CD8-positive, alpha-beta memory T cell (primary cell): Measurements from ENCODE around the gene BCL7A. TPM values are rescaled to one million over a fixed set of nuclear protein-coding genes. Genes with fewer than 3 reads are reported as not detected.
A peak's percentile ranks its signal among the peaks of the same experiment; 100 is the strongest.

Source experiments
- CTCF ChIA-PET: fragments of 350-600 bp; sonication (Branson Sonifier 250); formaldehyde crosslinking; loops from one replicate; lab custom pipeline; 2021; ENCODE audit warnings: antibody characterized with exemption; lab: Charles Lee
- POLR2A ChIA-PET: fragments of 350-600 bp; sonication (Branson Sonifier 250); formaldehyde crosslinking; loops from one replicate; lab custom pipeline; 2021; ENCODE audit warnings: antibody characterized with exemption; lab: Charles Lee
- DNase-seq, 5 donors: peaks; one replicate each; pipeline versions ENCODE4 v3.0.0 to v3.0.0-alpha.2; 2020 to 2022; ENCODE audit warnings: mixed read lengths in 1 of 5
- H3K27ac ChIP-seq: one replicate; pipeline ENCODE4 v1.7.0; 2013; ENCODE audit warnings: low read depth, mild to moderate bottlenecking, low read length, moderate library complexity
- H3K27me3 ChIP-seq: 2 replicates; pipeline ENCODE4 v1.7.0; 2013; ENCODE audit warnings: low read length, mild to moderate bottlenecking; ENCODE audit not compliant: insufficient read depth, poor library complexity, severe bottlenecking
- H3K36me3 ChIP-seq: 2 replicates; pipeline ENCODE4 v1.7.0; 2013; ENCODE audit warnings: mild to moderate bottlenecking, low read length, moderate library complexity; ENCODE audit not compliant: insufficient read depth
- H3K4me1 ChIP-seq: 2 replicates; pipeline ENCODE4 v1.7.0; 2013; ENCODE audit warnings: mild to moderate bottlenecking, low read length, moderate library complexity; ENCODE audit not compliant: insufficient read depth
- H3K4me3 ChIP-seq: 2 replicates; pipeline ENCODE4 v1.7.0; 2013; ENCODE audit warnings: mild to moderate bottlenecking, low read length
- H3K9me3 ChIP-seq: 2 replicates; pipeline ENCODE4 v1.7.0; 2013; ENCODE audit warnings: mild to moderate bottlenecking, low read length
- H3K27ac Mint-ChIP-seq, 8 donors: one replicate each; pipeline ENCODE4 v1.8.0; 2020 to 2021; ENCODE audit warnings: mixed read lengths in 8 of 8, mild to moderate bottlenecking in 6 of 8, inconsistent platforms in 3 of 8, moderate library complexity in 3 of 8
- H3K27me3 Mint-ChIP-seq, 2 donors: one replicate each; pipeline ENCODE4 v1.8.0; 2020 to 2021; ENCODE audit warnings: mixed read lengths in 2 of 2, mild to moderate bottlenecking in 1 of 2, moderate library complexity in 1 of 2
- H3K36me3 Mint-ChIP-seq, 3 donors: one replicate each; pipeline ENCODE4 v1.8.0; 2020 to 2021; ENCODE audit warnings: mixed read lengths in 3 of 3, inconsistent platforms in 1 of 3, mild to moderate bottlenecking in 1 of 3
- H3K4me1 Mint-ChIP-seq, 3 donors: one replicate each; pipeline ENCODE4 v1.8.0; 2020 to 2021; ENCODE audit warnings: mixed read lengths in 3 of 3, inconsistent platforms in 1 of 3, mild to moderate bottlenecking in 1 of 3
- H3K4me3 Mint-ChIP-seq, 7 donors: one replicate each; pipeline ENCODE4 v1.8.0; 2020 to 2021; ENCODE audit warnings: mixed read lengths in 7 of 7, mild to moderate bottlenecking in 6 of 7, moderate library complexity in 4 of 7, inconsistent platforms in 2 of 7
- H3K9me3 Mint-ChIP-seq, 5 donors: one replicate each; pipeline ENCODE4 v1.8.0; 2020 to 2022; ENCODE audit warnings: mixed read lengths in 5 of 5, mild to moderate bottlenecking in 3 of 5, moderate library complexity in 2 of 5, inconsistent platforms in 1 of 5
- polyA plus RNA-seq: library from polyadenylated mRNA; unstranded; fragments of 300-500 nt; fragmentation: Illumina TruSeq; gene quantifications from one replicate; pipeline ENCODE4 v1.2.3, GENCODE V29; 2021
- total RNA-seq, 2 experiments: library from RNA; stranded (reverse); gene quantifications; one replicate each; pipeline ENCODE4 v1.2.3, GENCODE V29; 2021

Gene BCL7A
- total and polyA plus RNA-seq, 3 experiments from 2014 or later = 2.5 to 3.3 (median 3.0) TPM

- Mint-ChIP-seq H3K27ac (no peak overlapping the region), H3K9me3 (no peaks in the 10 kb centered on the region), H3K36me3 (peaks cover 0 to 9% (median 0%) of the 10 kb centered on the region in 3 donors), H3K4me3 (no peak overlapping the region), H3K4me1 (no peaks in the 10 kb centered on the region), H3K27me3 (no peaks in the 10 kb centered on the region)
- Histone ChIP-seq H3K27ac (no peak overlapping the region), H3K9me3 (no peaks in the 10 kb centered on the region), H3K4me1 (no peaks in the 10 kb centered on the region), H3K4me3 (no peak overlapping the region), H3K36me3 (no peaks in the 10 kb centered on the region), H3K27me3 (no peaks in the 10 kb centered on the region)
- DNase-seq = no peak
- CTCF ChIA-PET = interaction anchor here (1.7 kb wide), 1 partner anchor 9 kb away, joined by 4 read pairs; no protein-coding TSS in a partner anchor
- POLR2A ChIA-PET = no interaction called here
Observed at GRCh38 chr12:122045262-122045661, 23.6 kb downstream of the BCL7A start.

GRCh38 chr12:122046145-122046544 is 24.5 kb downstream of the BCL7A start:
- no peaks in the 10 kb centered on the region for H3K4me1 Mint-ChIP-seq
- CTCF ChIA-PET = interaction anchor here (0.7 to 1.7 kb wide), 2 partner anchors 9 to 10 kb away, joined by 3 to 4 read pairs; no protein-coding TSS in a partner anchor
- H3K27me3 Mint-ChIP-seq = no peaks in the 10 kb centered on the region
- H3K4me3 ChIP-seq = no peak overlapping the region
- no peak overlapping the region for H3K27ac Mint-ChIP-seq
- POLR2A ChIA-PET = no interaction called here
- no peaks in the 10 kb centered on the region for H3K9me3 Mint-ChIP-seq
- no peak for DNase-seq
- no peaks in the 10 kb centered on the region for H3K27me3 ChIP-seq
- H3K36me3 ChIP-seq = no peaks in the 10 kb centered on the region
- H3K4me1 ChIP-seq = no peaks in the 10 kb centered on the region
- H3K9me3 ChIP-seq = no peaks in the 10 kb centered on the region
- no peak overlapping the region for H3K4me3 Mint-ChIP-seq
- no peak overlapping the region for H3K27ac ChIP-seq
- H3K36me3 Mint-ChIP-seq = peaks cover 0 to 9% (median 0%) of the 10 kb centered on the region in 3 donors

- POLR2A ChIA-PET = interaction anchor here (0.9 kb wide), 1 partner anchor 42 kb away, joined by 3 read pairs; no protein-coding TSS in a partner anchor
- Mint-ChIP-seq H3K27ac (no peak overlapping the region), H3K4me1 (no peaks in the 10 kb centered on the region), H3K27me3 (no peaks in the 10 kb centered on the region), H3K4me3 (no peak overlapping the region), H3K9me3 (no peaks in the 10 kb centered on the region), H3K36me3 (peaks cover 0 to 9% (median 0%) of the 10 kb centered on the region in 3 donors)
- H3K9me3 ChIP-seq = no peaks in the 10 kb centered on the region
- H3K36me3 ChIP-seq = no peaks in the 10 kb centered on the region
- no peaks in the 10 kb centered on the region for H3K27me3 ChIP-seq
- CTCF ChIA-PET = interaction anchor here (5.0 kb wide), 1 partner anchor 75 kb away, joined by 31 read pairs; no protein-coding TSS in a partner anchor
- peak in 1 of 5 donors; percentile 19 for DNase-seq
- H3K4me1 ChIP-seq = no peaks in the 10 kb centered on the region
- H3K4me3 ChIP-seq = no peak overlapping the region
- no peak overlapping the region for H3K27ac ChIP-seq
Observed at GRCh38 chr12:122048151-122048550, 26.5 kb downstream of the BCL7A start.

GRCh38 chr12:122049827-122050226 is 28.1 kb downstream of the BCL7A start:
- Histone ChIP-seq H3K27me3 (no peaks in the 10 kb centered on the region), H3K27ac (no peak overlapping the region), H3K4me1 (peaks cover 3% of the 10 kb centered on the region), H3K4me3 (no peak overlapping the region), H3K9me3 (no peaks in the 10 kb centered on the region), H3K36me3 (no peaks in the 10 kb centered on the region)
- peaks cover 0 to 6% (median 0%) of the 10 kb centered on the region in 3 donors for H3K36me3 Mint-ChIP-seq
- no peaks in the 10 kb centered on the region for H3K9me3 Mint-ChIP-seq
- POLR2A ChIA-PET = no interaction called here
- no peaks in the 10 kb centered on the region for H3K27me3 Mint-ChIP-seq
- no peak overlapping the region for H3K4me3 Mint-ChIP-seq
- CTCF ChIA-PET = interaction anchor here (5.0 kb wide), 1 partner anchor 73 kb away, joined by 31 read pairs; no protein-coding TSS in a partner anchor
- DNase-seq = no peak
- H3K27ac Mint-ChIP-seq = no peak overlapping the region
- peaks cover 0 to 7% (median 2%) of the 10 kb centered on the region in 3 donors for H3K4me1 Mint-ChIP-seq

GRCh38 chr12:122050706-122051105 is 29.0 kb downstream of the BCL7A start:
- H3K9me3 ChIP-seq = no peaks in the 10 kb centered on the region
- Mint-ChIP-seq H3K36me3 (peaks cover 0 to 3% (median 0%) of the 10 kb centered on the region in 3 donors), H3K27me3 (no peaks in the 10 kb centered on the region), H3K4me1 (peaks cover 0 to 7% (median 2%) of the 10 kb centered on the region in 3 donors), H3K27ac (no peak overlapping the region), H3K9me3 (no peaks in the 10 kb centered on the region), H3K4me3 (no peak overlapping the region)
- no peaks in the 10 kb centered on the region for H3K36me3 ChIP-seq
- POLR2A ChIA-PET = no interaction called here
- CTCF ChIA-PET = interaction anchor here (1.1 to 5.0 kb wide), 5 partner anchors 19 to 141 kb away, joined by 3 to 31 read pairs (median 3); no protein-coding TSS in a partner anchor
- no peak overlapping the region for H3K27ac ChIP-seq
- no peaks in the 10 kb centered on the region for H3K27me3 ChIP-seq
- peaks cover 3% of the 10 kb centered on the region for H3K4me1 ChIP-seq
- DNase-seq = no peak
- no peak overlapping the region for H3K4me3 ChIP-seq

GRCh38 chr12:122051231-122051876 is 29.7 kb downstream of the BCL7A start:
- H3K27me3 ChIP-seq = no peaks in the 10 kb centered on the region
- Mint-ChIP-seq H3K27ac (no peak overlapping the region), H3K36me3 (no peaks in the 10 kb centered on the region), H3K27me3 (no peaks in the 10 kb centered on the region), H3K9me3 (no peaks in the 10 kb centered on the region), H3K4me3 (no peak overlapping the region), H3K4me1 (peaks cover 0 to 7% (median 2%) of the 10 kb centered on the region in 3 donors)
- H3K36me3 ChIP-seq = no peaks in the 10 kb centered on the region
- ChIA-PET POLR2A (interaction anchor here (0.6 kb wide), 2 partner anchors 80 to 349 kb away, joined by 3 to 5 read pairs; no protein-coding TSS in a partner anchor), CTCF (interaction anchor here (0.6 to 5.0 kb wide), 6 partner anchors 18 to 140 kb away, joined by 3 to 31 read pairs (median 3); no protein-coding TSS in a partner anchor)
- DNase-seq = no peak
- H3K27ac ChIP-seq = no peak overlapping the region
- peaks cover 3% of the 10 kb centered on the region for H3K4me1 ChIP-seq
- H3K4me3 ChIP-seq = no peak overlapping the region
- no peaks in the 10 kb centered on the region for H3K9me3 ChIP-seq

GRCh38 chr12:122052285-122052684 is 30.6 kb downstream of the BCL7A start:
- peaks cover 3% of the 10 kb centered on the region for H3K4me1 ChIP-seq
- H3K4me3 Mint-ChIP-seq = no peak overlapping the region
- no peak overlapping the region for H3K27ac ChIP-seq
- no peak for DNase-seq
- H3K27me3 ChIP-seq = no peaks in the 10 kb centered on the region
- POLR2A ChIA-PET = interaction anchor here (0.6 kb wide), 2 partner anchors 79 to 348 kb away, joined by 3 to 5 read pairs; no protein-coding TSS in a partner anchor
- no peaks in the 10 kb centered on the region for H3K9me3 ChIP-seq
- CTCF ChIA-PET = interaction anchor here (1.3 to 5.0 kb wide), 4 partner anchors 17 to 139 kb away, joined by 3 to 31 read pairs (median 6); no protein-coding TSS in a partner anchor
- no peak overlapping the region for H3K27ac Mint-ChIP-seq
- H3K27me3 Mint-ChIP-seq = no peaks in the 10 kb centered on the region
- H3K36me3 Mint-ChIP-seq = no peaks in the 10 kb centered on the region
- no peaks in the 10 kb centered on the region for H3K9me3 Mint-ChIP-seq
- H3K36me3 ChIP-seq = no peaks in the 10 kb centered on the region
- H3K4me1 Mint-ChIP-seq = peaks cover 0 to 7% (median 2%) of the 10 kb centered on the region in 3 donors
- no peak overlapping the region for H3K4me3 ChIP-seq
